Smooth muscle cell (in vitro differentiated cells): ENCODE results near the gene SMCP. TPM values are rescaled to one million over a fixed set of nuclear protein-coding genes. Genes with fewer than 3 reads are reported as not detected.

Experiments used
- DNase-seq: peaks from one replicate; lab custom pipeline; 2025; ENCODE audit not compliant: unreplicated experiment; lab: John Stamatoyannopoulos, UW
- H2AFZ ChIP-seq: fragments of 200-600 bp; sonication (generic); 2 replicates; pipeline ENCODE4 v1.6.0; 2016; ENCODE audit warnings: antibody characterized with exemption, low read depth, mild to moderate bottlenecking
- H3F3A ChIP-seq: fragments of 200-600 bp; sonication (generic); 2 replicates; pipeline ENCODE4 v1.6.0; 2017; ENCODE audit warnings: antibody characterized with exemption, low read depth
- H3K27ac ChIP-seq: fragments of 200-600 bp; sonication (generic); 2 replicates; pipeline ENCODE4 v1.5.1; 2016; ENCODE audit warnings: low read depth, mild to moderate bottlenecking
- H3K27me3 ChIP-seq: fragments of 200-600 bp; sonication (generic); 2 replicates; pipeline ENCODE4 v1.6.1; 2016; ENCODE audit warnings: low read depth, mild to moderate bottlenecking
- H3K36me3 ChIP-seq: fragments of 200-600 bp; sonication (generic); 2 replicates; pipeline ENCODE4 v1.5.1; 2016; ENCODE audit warnings: low read depth
- H3K4me1 ChIP-seq: fragments of 200-600 bp; sonication (generic); 2 replicates; pipeline ENCODE4 v1.5.1; 2016; ENCODE audit warnings: low read depth
- H3K4me2 ChIP-seq: fragments of 200-600 bp; sonication (generic); 2 replicates; pipeline ENCODE4 v1.6.0; 2016; ENCODE audit warnings: mild to moderate bottlenecking
- H3K4me3 ChIP-seq: fragments of 200-600 bp; sonication (generic); 2 replicates; pipeline ENCODE4 v1.5.1; 2016; ENCODE audit warnings: mild to moderate bottlenecking
- H3K79me2 ChIP-seq: fragments of 200-600 bp; sonication (generic); 2 replicates; pipeline ENCODE4 v1.6.0; 2016; ENCODE audit warnings: low read depth, mild to moderate bottlenecking
- H3K9ac ChIP-seq: fragments of 200-600 bp; sonication (generic); 2 replicates; pipeline ENCODE4 v1.6.0; 2016; ENCODE audit warnings: low read depth
- H3K9me3 ChIP-seq: fragments of 200-600 bp; sonication (generic); replicated peaks from 2 replicates; pipeline ENCODE4 v1.5.1; 2016; ENCODE audit warnings: low read depth
- H4K20me1 ChIP-seq: fragments of 200-600 bp; sonication (generic); 2 replicates; pipeline ENCODE4 v1.6.0; 2016; ENCODE audit warnings: low read depth
- CTCF ChIP-seq: fragments of 200-600 bp; sonication (generic); IDR thresholded peaks from 2 replicates; pipeline ENCODE4 v1.5.1; 2017; ENCODE audit warnings: borderline replicate concordance, mild to moderate bottlenecking, antibody characterized with exemption; ENCODE audit not compliant: insufficient read depth, poor library complexity, severe bottlenecking
- WGBS: methylation state at CpG from one replicate; pipeline ENCODE4 v1.1.7; 2016; ENCODE audit warnings: low lambda C conversion rate; 5-methylcytosine and 5-hydroxymethylcytosine counted together
- polyA plus RNA-seq: library from polyadenylated mRNA; unstranded; fragments of >200 nt; fragmentation: Nextera tagmentation; extraction: Ambion mirVana; gene quantifications from 2 replicates; pipeline ENCODE4 v1.2.1, GENCODE V29; 2016
- total RNA-seq: library from RNA; depleted of rRNA; stranded (reverse); fragments of >200 nt; gene quantifications from 2 replicates; pipeline ENCODE4 v1.2.3, GENCODE V29; 2014

SMCP gene, protein sequence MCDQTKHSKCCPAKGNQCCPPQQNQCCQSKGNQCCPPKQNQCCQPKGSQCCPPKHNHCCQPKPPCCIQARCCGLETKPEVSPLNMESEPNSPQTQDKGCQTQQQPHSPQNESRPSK
- total RNA-seq (not detected in 2 replicates), polyA plus RNA-seq (not detected in 2 replicates)

GRCh38 chr1:152878042-152878441, at the start of gene SMCP:
SMCP (plus strand) TSS chr1:152878322; CDS start chr1:152884423, 6,101 bp downstream.
- no peak for TF ChIP-seq CTCF
- DNase-seq = no peak
- Histone ChIP-seq H3K27me3 (no peaks in the 10 kb centered on the region), H3K4me1 (no peaks in the 10 kb centered on the region), H3K79me2 (no peaks in the 10 kb centered on the region), H2AFZ (no peak within 1 kb of the TSS), H3K4me2 (no peak within 1 kb of the TSS), H3K36me3 (no peaks in the 10 kb centered on the region), H3F3A (no peaks in the 10 kb centered on the region), H3K27ac (no peak within 1 kb of the TSS), H3K9ac (no peak within 1 kb of the TSS), H3K9me3 (no peaks in the 10 kb centered on the region), H3K4me3 (no peak within 1 kb of the TSS), H4K20me1 (no peaks in the 10 kb centered on the region)
- WGBS = 0% methylated on average over 1 of the region's 1 CpG

DNA sequence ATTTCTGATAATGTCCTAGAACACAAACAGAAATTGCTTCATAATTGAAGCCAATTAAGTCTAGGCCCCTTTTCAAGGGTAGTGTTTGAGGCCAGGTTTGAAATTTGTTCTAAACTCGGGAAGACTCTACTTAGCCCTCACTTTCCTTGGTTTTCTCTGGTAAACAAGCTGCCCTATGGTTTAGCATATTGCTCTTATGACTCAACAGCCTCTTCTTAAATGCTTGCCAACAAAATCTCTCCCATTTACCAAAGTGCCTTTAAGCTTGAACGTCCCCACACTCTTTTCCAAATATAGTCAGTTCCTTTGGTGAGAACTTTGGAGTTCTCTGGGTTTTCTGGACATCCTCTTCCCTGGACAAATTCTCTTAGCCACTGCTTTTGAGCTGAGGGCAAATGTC, 41.3 kb upstream of the SMCP start:
- no peaks in the 10 kb centered on the region for H3K4me1 ChIP-seq
- no peaks in the 10 kb centered on the region for H3K36me3 ChIP-seq
- H3K27me3 ChIP-seq = no peaks in the 10 kb centered on the region
- no peaks in the 10 kb centered on the region for H3F3A ChIP-seq
- no peak overlapping the region for H3K4me2 ChIP-seq
- no peak for TF ChIP-seq CTCF
- H3K79me2 ChIP-seq = no peaks in the 10 kb centered on the region
- WGBS = 31% methylated on average over 2 of the region's 2 CpGs
- H2AFZ ChIP-seq = no peak overlapping the region
- no peaks in the 10 kb centered on the region for H3K9me3 ChIP-seq
- no peak for DNase-seq
- H3K4me3 ChIP-seq = no peak overlapping the region
- no peaks in the 10 kb centered on the region for H4K20me1 ChIP-seq
- no peak overlapping the region for H3K27ac ChIP-seq
- no peak overlapping the region for H3K9ac ChIP-seq

DNA sequence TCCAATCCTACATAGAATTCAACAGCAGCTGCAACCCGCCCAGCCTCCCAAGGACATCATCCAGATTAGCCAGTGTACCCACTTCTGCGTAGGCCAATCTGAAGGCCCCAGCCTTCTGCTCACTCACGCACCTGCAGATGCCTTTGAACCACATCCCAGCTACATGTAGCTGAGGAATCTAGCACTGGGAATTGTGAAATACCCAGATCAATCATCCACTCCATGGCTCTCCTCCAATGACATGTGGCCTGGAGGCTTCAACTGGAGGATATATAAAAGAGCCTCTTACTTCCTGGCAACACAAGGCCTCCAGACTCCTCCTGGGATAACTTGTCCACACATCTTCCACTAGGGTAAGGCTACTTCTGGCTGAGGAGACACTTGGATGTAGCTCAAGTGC, 35.6 kb upstream of the SMCP start, which contains the start of gene LCE6A:
Gene LCE6A (plus strand): TSS at position 301 of the 400 bp plus-strand sequence. CDS start 665 bp downstream, outside the sequence.
- no peaks in the 10 kb centered on the region for H4K20me1 ChIP-seq
- no peaks in the 10 kb centered on the region for H3K4me1 ChIP-seq
- no peak within 1 kb of the TSS for H3K4me2 ChIP-seq
- no peak within 1 kb of the TSS for H3K27ac ChIP-seq
- H3K9me3 ChIP-seq = peaks cover 4% of the 10 kb centered on the region
- no peak within 1 kb of the TSS for H2AFZ ChIP-seq
- no peak for TF ChIP-seq CTCF
- H3K79me2 ChIP-seq = no peaks in the 10 kb centered on the region
- no peak for DNase-seq
- H3K9ac ChIP-seq = no peak within 1 kb of the TSS
- H3K36me3 ChIP-seq = no peaks in the 10 kb centered on the region
- H3K4me3 ChIP-seq = no peak within 1 kb of the TSS
- 73% methylated on average over 3 of the region's 3 CpGs for WGBS
- no peaks in the 10 kb centered on the region for H3K27me3 ChIP-seq
- no peaks in the 10 kb centered on the region for H3F3A ChIP-seq

DNA sequence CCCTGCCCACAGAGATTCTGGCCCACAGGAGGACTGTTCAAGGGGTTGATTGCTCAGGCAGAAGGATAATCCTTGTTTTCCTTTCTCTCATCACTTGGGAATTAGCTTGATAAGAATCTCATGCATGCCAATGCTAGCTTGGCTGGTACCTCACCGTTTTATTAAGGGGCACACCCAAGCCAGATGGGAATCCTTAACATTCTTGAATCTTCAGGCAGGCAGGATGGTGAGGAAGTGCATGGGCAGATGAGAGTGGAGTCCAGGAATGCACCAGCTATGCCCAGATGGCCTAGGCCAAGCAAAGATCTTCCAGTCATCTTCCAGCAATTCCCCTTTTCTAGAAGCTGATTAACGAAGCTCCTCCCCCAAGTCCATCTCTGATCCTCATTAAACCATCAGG, 22.5 kb upstream of the SMCP start:
- DNase-seq = no peak
- no peak overlapping the region for H3K9ac ChIP-seq
- H3F3A ChIP-seq = no peaks in the 10 kb centered on the region
- no peak overlapping the region for H2AFZ ChIP-seq
- no peak overlapping the region for H3K27ac ChIP-seq
- no peaks in the 10 kb centered on the region for H4K20me1 ChIP-seq
- no peaks in the 10 kb centered on the region for H3K4me1 ChIP-seq
- no peak for TF ChIP-seq CTCF
- no peaks in the 10 kb centered on the region for H3K79me2 ChIP-seq
- H3K27me3 ChIP-seq = no peaks in the 10 kb centered on the region
- H3K4me3 ChIP-seq = no peak overlapping the region
- H3K9me3 ChIP-seq = peaks cover 7% of the 10 kb centered on the region
- no peaks in the 10 kb centered on the region for H3K36me3 ChIP-seq
- H3K4me2 ChIP-seq = no peak overlapping the region
- 26% methylated on average over 2 of the region's 2 CpGs for WGBS
